ENCODE measurements around the gene MUL1. TPM values are rescaled to one million over a fixed set of nuclear protein-coding genes. Genes with fewer than 3 reads are reported as not detected.

The MUL1 gene
- total and polyA plus RNA-seq, 2 of the 4 experiments (the other 2 are of a cell fraction): 20.7 to 21.1 TPM

DNA sequence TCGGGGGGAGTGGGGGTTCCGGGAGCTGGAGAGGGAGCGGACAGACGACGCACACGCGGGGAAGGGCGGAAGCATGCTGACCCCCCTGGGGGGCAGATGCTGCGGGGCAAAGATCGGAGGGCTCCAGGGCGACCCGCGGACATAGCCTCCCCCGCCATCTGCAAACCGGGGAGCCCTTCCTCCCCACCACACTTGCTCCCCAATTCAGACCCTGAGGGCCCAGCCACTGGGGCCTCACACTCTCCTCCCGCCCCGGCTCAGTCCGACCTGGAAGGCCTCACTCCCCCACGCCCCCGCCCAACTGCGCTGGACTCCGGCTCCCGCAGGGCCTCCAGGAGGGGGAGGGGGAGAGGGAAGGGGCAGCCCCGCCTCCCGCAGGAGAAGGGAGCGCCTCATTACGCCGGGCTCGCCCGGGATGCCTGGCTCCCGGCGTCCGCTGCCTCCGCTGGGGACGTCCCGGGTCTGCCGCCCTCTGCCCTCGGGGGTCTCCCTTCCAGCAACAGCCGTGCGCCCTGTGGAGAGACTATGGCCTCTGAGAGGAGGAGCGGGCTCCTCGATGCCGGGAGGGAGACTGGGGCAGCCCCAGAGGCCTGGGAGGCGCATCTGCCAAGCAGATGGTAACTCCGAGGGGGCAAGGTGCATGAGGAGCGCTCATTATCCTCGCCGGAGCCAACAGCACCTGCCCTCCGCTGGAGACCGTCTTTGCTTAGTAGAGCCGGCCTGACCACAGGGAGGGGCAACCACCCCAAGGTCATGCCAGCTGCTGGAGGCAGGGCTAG, 21.3 kb downstream of the MUL1 start:
- peaks cover 8 to 15% of the 10 kb centered on the region in 2 experiments; a peak in 3 of 4 replicates for H3K79me1 ChIP-seq (ENCODE audit: low read depth in 1 of 2, low read length in 2 of 2)
- 15% methylated on average over 15 of the region's 51 CpGs; no CpG with 5 or more reads in 1 of the 2 experiments for WGBS, 2 experiments (ENCODE audit: extremely low coverage in 2 of 2, insufficient read length in 1 of 2)
- H3K4me2 ChIP-seq (ENCODE audit: low read depth, low read length): peak overlapping the region; percentile 85
- peak overlapping the region; percentile 84 for H2AK5ac ChIP-seq (ENCODE audit: low read depth, low read length)
- peak overlapping the region; percentile 72 for H2BK120ac ChIP-seq (ENCODE audit: low read depth, low read length)
- H3K9me1 ChIP-seq (ENCODE audit: insufficient read depth, low read length): peaks cover 5% of the 10 kb centered on the region; the same call in 1 of the 2 replicates
- H3K9ac ChIP-seq (ENCODE audit: low read depth, low read length): peak overlapping the region; percentile 77
- in situ Hi-C loops (cut with MboI; ENCODE audit: low sequenced_read_pairs) (no loop called here), intact Hi-C loops (cut with micrococcal nuclease) (no loop called here), dilution Hi-C loops (cut with HindIII; ENCODE audit: low sequenced_read_pairs, unreplicated experiment) (no loop called here)
- H3K4me3 ChIP-seq (ENCODE audit: insufficient read depth, low read depth, low read length): peak overlapping the region; percentile 50
- no TSS peak for BruUV-seq (replicated peaks)
- H2BK15ac ChIP-seq (ENCODE audit: low read depth, low read length): peak overlapping the region; percentile 81; the same call in 2 of the 3 replicates
- peak overlapping the region; percentile 37; the same call in 1 of the 2 replicates for H2BK20ac ChIP-seq (ENCODE audit: low read depth, low read length)
- peaks cover 12% of the 10 kb centered on the region; the same call in 1 of the 2 replicates for H3K36me3 ChIP-seq (ENCODE audit: control insufficient read depth, insufficient read depth, low read length)
- H3K4ac ChIP-seq (ENCODE audit: low read depth, low read length): peak overlapping the region; percentile 95
- peak overlapping the region; percentile 68 for H2BK5ac ChIP-seq (ENCODE audit: low read depth, low read length, poor library complexity, severe bottlenecking)
- H3K23ac ChIP-seq (ENCODE audit: low read depth, low read length): peak overlapping the region; percentile 78; the same call in 1 of the 2 replicates
- H3K27me3 ChIP-seq (ENCODE audit: control insufficient read depth, insufficient read depth, low read length): no peaks in the 10 kb centered on the region
- peak; percentile 64 for ATAC-seq (ENCODE audit: low read depth)
- H3K27ac ChIP-seq (ENCODE audit: insufficient read depth, low read length): peak overlapping the region; percentile 87
- CTCF ChIA-PET: interaction anchor here (0.6 kb wide), 1 partner anchor 292 kb away, joined by 3 read pairs; no protein-coding TSS in a partner anchor
- H2AFZ ChIP-seq (replicated peaks; ENCODE audit: low read length, poor library complexity): peak overlapping the region; percentile 93
- H3K14ac ChIP-seq (replicated peaks; ENCODE audit: low read depth, low read length): peak overlapping the region; percentile 93
- H2AK9ac ChIP-seq (replicated peaks; ENCODE audit: low read depth, low read length, poor library complexity): peak overlapping the region; percentile 87
- H4K8ac ChIP-seq (ENCODE audit: low read depth in 2 of 2, low read length in 2 of 2): peak overlapping the region; percentile 94 to 98
- no peaks in the 10 kb centered on the region for H3K9me3 ChIP-seq (ENCODE audit: control insufficient read depth, insufficient read depth, low read length)
- H3K18ac ChIP-seq (ENCODE audit: low read depth, low read length): peak overlapping the region; percentile 51
- H4K20me1 ChIP-seq (ENCODE audit: insufficient read depth, low read length): peaks cover 24% of the 10 kb centered on the region
- peak overlapping the region; percentile 62 for H4K5ac ChIP-seq (ENCODE audit: low read depth, low read length)
- H4K91ac ChIP-seq (ENCODE audit: insufficient read depth, low read depth, low read length): peak overlapping the region; percentile 90
- peak; percentile 61 for DNase-seq
- H3K56ac ChIP-seq (ENCODE audit: extremely low read depth, insufficient read depth, low read length): peak overlapping the region; percentile 26; the same call in 1 of the 2 replicates
- H3K4me1 ChIP-seq (ENCODE audit: control insufficient read depth, insufficient read depth, low read length): peaks cover 10% of the 10 kb centered on the region
- TF ChIP-seq BHLHE40 (IDR thresholded peaks at IDR 0.05; ENCODE audit: low read depth, low read length): no peak
- TF ChIP-seq MAZ (IDR thresholded peaks at IDR 0.05; ENCODE audit: borderline replicate concordance, low read depth, low read length): peak; percentile 93; the same call in 1 of the 2 replicates
- TF ChIP-seq POLR2A (IDR thresholded peaks at IDR 0.05; ENCODE audit: low read depth, low read length): peak; percentile 63; the same call in 1 of the 2 replicates
- POLR2A ChIA-PET (ENCODE audit: unreplicated experiment): interaction anchor here (0.6 to 1.6 kb wide), 2 partner anchors 8 to 237 kb away, joined by 3 to 5 read pairs; no protein-coding TSS in a partner anchor

Measured in IMR-90 (cell line).